Activated CD4-positive, alpha-beta memory T cell treated with anti-CD3 and anti-CD28 coated beads for 36 hours (primary cell): ENCODE results near the gene PELI3. TPM values are rescaled to one million over a fixed set of nuclear protein-coding genes. Genes with fewer than 3 reads are reported as not detected.

Experiments used
- CTCF ChIA-PET: fragments of 350-600 bp; sonication (Branson Sonifier 250); formaldehyde crosslinking; loops from one replicate; lab custom pipeline; 2021; ENCODE audit warnings: antibody characterized with exemption, inconsistent platforms; lab: Charles Lee
- POLR2A ChIA-PET: fragments of 350-600 bp; sonication (Branson Sonifier 250); formaldehyde crosslinking; loops from one replicate; lab custom pipeline; 2021; ENCODE audit warnings: antibody characterized with exemption; lab: Charles Lee
- DNase-seq: peaks from one replicate; pipeline ENCODE4 v3.0.0-alpha.2; 2020
- H3K27ac Mint-ChIP-seq: one replicate; pipeline ENCODE4 v1.8.0; 2021; ENCODE audit warnings: mixed read lengths
- H3K27me3 Mint-ChIP-seq: one replicate; pipeline ENCODE4 v1.8.0; 2021; ENCODE audit warnings: mixed read lengths
- H3K36me3 Mint-ChIP-seq: one replicate; pipeline ENCODE4 v1.8.0; 2021; ENCODE audit warnings: mixed read lengths
- H3K4me1 Mint-ChIP-seq: one replicate; pipeline ENCODE4 v1.8.0; 2021; ENCODE audit warnings: low read depth, mixed read lengths
- H3K4me3 Mint-ChIP-seq: one replicate; pipeline ENCODE4 v1.8.0; 2021; ENCODE audit warnings: mild to moderate bottlenecking, mixed read lengths
- H3K9me3 Mint-ChIP-seq: one replicate; pipeline ENCODE4 v1.8.0; 2021; ENCODE audit warnings: mixed read lengths
- intact Hi-C: fragments of 100-400 bp; cut with micrococcal nuclease; formaldehyde crosslinking; loops from one replicate; pipeline ENCODE4 v1.15.1; 2023
- total RNA-seq, 2 experiments: library from RNA; stranded (reverse); gene quantifications; one replicate each; pipeline ENCODE4 v1.2.3, GENCODE V29; 2021

The PELI3 gene
- 1 to 10 TPM; 7.0 to 8.5 TPM for total RNA-seq

GRCh38 chr11:66466225-66467033 lies at the start of gene PELI3:
PELI3 (plus strand) TSS chr11:66466905; CDS start chr11:66468129, 1,224 bp downstream.
- peak; percentile 96 for DNase-seq
- intact Hi-C loops = loop anchor here (1.0 kb wide), 2 partner anchors 14 to 27 kb away; partner anchors contain the start of gene DPP3
- Mint-ChIP-seq H3K4me3 (peak within 1 kb of the TSS; percentile 79), H3K27me3 (no peaks in the 10 kb centered on the region), H3K9me3 (no peaks in the 10 kb centered on the region), H3K4me1 (peaks cover 31% of the 10 kb centered on the region), H3K36me3 (no peaks in the 10 kb centered on the region), H3K27ac (peak within 1 kb of the TSS; percentile 64)
- ChIA-PET POLR2A (interaction anchor here (0.6 to 2.4 kb wide), 3 partner anchors 14 to 80 kb away, joined by 3 to 15 read pairs (median 4); partner anchors contain the start of genes ACTN3, DPP3 and ZDHHC24), CTCF (interaction anchor here (0.6 to 3.1 kb wide), 11 partner anchors 10 to 211 kb away, joined by 3 to 17 read pairs (median 4); partner anchors contain the start of genes DPP3, MRPL11 and RBM4B)

- intact Hi-C loops = no loop called here
- peak; percentile 70 for DNase-seq
- H3K27me3 Mint-ChIP-seq = peaks cover 55% of the 10 kb centered on the region
Observed at GRCh38 chr11:66417000-66417399, 49.7 kb upstream of the PELI3 start.

GRCh38 chr11:66418168-66418985 lies 48.3 kb upstream of the PELI3 start:
- Mint-ChIP-seq H3K4me1 (peaks cover 29% of the 10 kb centered on the region), H3K4me3 (peak overlapping the region; percentile 42), H3K27me3 (peaks cover 50% of the 10 kb centered on the region), H3K36me3 (no peaks in the 10 kb centered on the region), H3K27ac (no peak overlapping the region), H3K9me3 (no peaks in the 10 kb centered on the region)
- intact Hi-C loops = loop anchor here (1.0 kb wide), 1 partner anchor 10 kb away; no protein-coding TSS in a partner anchor
- ChIA-PET CTCF (interaction anchor here (0.8 to 2.8 kb wide), 11 partner anchors 10 to 259 kb away, joined by 3 to 27 read pairs (median 5); partner anchors contain the start of genes DPP3, MRPL11, PELI3 and RBM4B), POLR2A (interaction anchor here (0.6 to 1.0 kb wide), 2 partner anchors 48 to 61 kb away, joined by 3 to 4 read pairs; partner anchors contain the start of gene DPP3)
- peak; percentile 87 for DNase-seq

More at GRCh38 chr11:66417000-66417399, 49.7 kb upstream of the PELI3 start:
- CTCF ChIA-PET = interaction anchor here (0.6 to 2.8 kb wide), 10 partner anchors 9 to 261 kb away, joined by 3 to 27 read pairs (median 4); partner anchors contain the start of genes DPP3, MRPL11 and RBM4B
- no peak overlapping the region for H3K27ac Mint-ChIP-seq
- H3K4me3 Mint-ChIP-seq = no peak overlapping the region
- H3K9me3 Mint-ChIP-seq = no peaks in the 10 kb centered on the region
- peaks cover 29% of the 10 kb centered on the region for H3K4me1 Mint-ChIP-seq
- H3K36me3 Mint-ChIP-seq = no peaks in the 10 kb centered on the region
- POLR2A ChIA-PET = no interaction called here

- H3K27ac Mint-ChIP-seq = no peak overlapping the region
- no peaks in the 10 kb centered on the region for H3K36me3 Mint-ChIP-seq
- no peaks in the 10 kb centered on the region for H3K9me3 Mint-ChIP-seq
- no peak overlapping the region for H3K4me3 Mint-ChIP-seq
- H3K4me1 Mint-ChIP-seq = peaks cover 29% of the 10 kb centered on the region
- CTCF ChIA-PET = interaction anchor here (1.1 to 2.8 kb wide), 3 partner anchors 10 to 48 kb away, joined by 4 to 27 read pairs (median 5); partner anchors contain the start of genes MRPL11 and PELI3
- POLR2A ChIA-PET = interaction anchor here (0.6 kb wide), 1 partner anchor 48 kb away, joined by 4 read pairs; no protein-coding TSS in a partner anchor
- peaks cover 50% of the 10 kb centered on the region for H3K27me3 Mint-ChIP-seq
- DNase-seq = no peak
- intact Hi-C loops = loop anchor here (1.0 kb wide), 1 partner anchor 11 kb away; no protein-coding TSS in a partner anchor
Observed at GRCh38 chr11:66418986-66419308, 47.8 kb upstream of the PELI3 start.

GRCh38 chr11:66419825-66420224 lies 46.9 kb upstream of the PELI3 start:
- Mint-ChIP-seq H3K9me3 (no peaks in the 10 kb centered on the region), H3K27me3 (peaks cover 43% of the 10 kb centered on the region), H3K36me3 (no peaks in the 10 kb centered on the region), H3K4me3 (no peak overlapping the region), H3K4me1 (peaks cover 29% of the 10 kb centered on the region), H3K27ac (no peak overlapping the region)
- ChIA-PET CTCF (interaction anchor here (1.3 to 1.4 kb wide), 2 partner anchors 11 to 19 kb away, joined by 4 to 5 read pairs; partner anchors contain the start of gene MRPL11), POLR2A (no interaction called here)
- DNase-seq = no peak
- intact Hi-C loops = loop anchor here (5.0 kb wide), 1 partner anchor 257 kb away; the partner anchor contains the start of gene RBM4B

GRCh38 chr11:66420671-66421476 lies 45.8 kb upstream of the PELI3 start, which contains the start of gene NPAS4:
NPAS4 (plus strand) TSS chr11:66421035; CDS start chr11:66421180, 145 bp downstream.
- no peak within 1 kb of the TSS for H3K27ac Mint-ChIP-seq
- intact Hi-C loops = loop anchor here (1.0 to 5.0 kb wide), 3 partner anchors 9 to 256 kb away; partner anchors contain the start of genes RBM4B and YIF1A
- no peak within 1 kb of the TSS for H3K4me3 Mint-ChIP-seq
- H3K36me3 Mint-ChIP-seq = no peaks in the 10 kb centered on the region
- H3K9me3 Mint-ChIP-seq = no peaks in the 10 kb centered on the region
- ChIA-PET CTCF (interaction anchor here (0.7 to 1.9 kb wide), 10 partner anchors 10 to 257 kb away, joined by 3 to 25 read pairs (median 4); partner anchors contain the start of genes BBS1, DPP3, MRPL11 and RBM4B), POLR2A (interaction anchor here (0.9 to 1.4 kb wide), 4 partner anchors 17 to 422 kb away, joined by 3 to 7 read pairs (median 4); partner anchors contain the start of genes MRPL11, RBM14, RCE1 and YIF1A)
- H3K27me3 Mint-ChIP-seq = peaks cover 33% of the 10 kb centered on the region
- no peak for DNase-seq
- peaks cover 29% of the 10 kb centered on the region for H3K4me1 Mint-ChIP-seq

- no peak overlapping the region for H3K4me3 Mint-ChIP-seq
- no peaks in the 10 kb centered on the region for H3K36me3 Mint-ChIP-seq
- intact Hi-C loops = loop anchor here (1.0 to 5.0 kb wide), 3 partner anchors 9 to 256 kb away; partner anchors contain the start of genes RBM4B and YIF1A
- H3K27ac Mint-ChIP-seq = no peak overlapping the region
- H3K9me3 Mint-ChIP-seq = no peaks in the 10 kb centered on the region
- H3K4me1 Mint-ChIP-seq = peaks cover 27% of the 10 kb centered on the region
- ChIA-PET CTCF (interaction anchor here (0.7 to 1.9 kb wide), 9 partner anchors 9 to 256 kb away, joined by 3 to 25 read pairs (median 4); partner anchors contain the start of genes BBS1, DPP3, MRPL11 and RBM4B), POLR2A (interaction anchor here (0.9 to 1.4 kb wide), 4 partner anchors 17 to 421 kb away, joined by 3 to 7 read pairs (median 4); partner anchors contain the start of genes MRPL11, RBM14, RCE1 and YIF1A)
- DNase-seq = peak; percentile 92
- H3K27me3 Mint-ChIP-seq = peaks cover 26% of the 10 kb centered on the region
Observed at GRCh38 chr11:66421492-66422205, 45.1 kb upstream of the PELI3 start.

GRCh38 chr11:66426314-66426713 lies 40.4 kb upstream of the PELI3 start:
- POLR2A ChIA-PET = no interaction called here
- CTCF ChIA-PET = no interaction called here

GRCh38 chr11:66428933-66429332 lies 37.8 kb upstream of the PELI3 start:
- POLR2A ChIA-PET = no interaction called here
- no peak overlapping the region for H3K27ac Mint-ChIP-seq

More at GRCh38 chr11:66426314-66426713, 40.4 kb upstream of the PELI3 start:
- Mint-ChIP-seq H3K9me3 (no peaks in the 10 kb centered on the region), H3K27ac (no peak overlapping the region), H3K36me3 (peaks cover 4% of the 10 kb centered on the region), H3K4me3 (no peak overlapping the region), H3K27me3 (no peaks in the 10 kb centered on the region), H3K4me1 (no peaks in the 10 kb centered on the region)
- no peak for DNase-seq
- intact Hi-C loops = no loop called here

More at GRCh38 chr11:66428933-66429332, 37.8 kb upstream of the PELI3 start:
- Mint-ChIP-seq H3K27me3 (no peaks in the 10 kb centered on the region), H3K4me1 (no peaks in the 10 kb centered on the region), H3K9me3 (no peaks in the 10 kb centered on the region), H3K36me3 (peaks cover 8% of the 10 kb centered on the region), H3K4me3 (no peak overlapping the region)
- DNase-seq = no peak
- intact Hi-C loops = no loop called here
- CTCF ChIA-PET = interaction anchor here (0.8 to 7.3 kb wide), 8 partner anchors 10 to 51 kb away, joined by 3 to 104 read pairs (median 11); partner anchors contain the start of genes DPP3 and MRPL11
